Choroid plexus epithelial cell (primary cell): ENCODE data around the gene LAPTM4A.
"Not testable (repeated sequence)": the region's sequence is repeated elsewhere in the genome, so short reads cannot be mapped to it uniquely, and the experiment has no call there.

Experiments
- DNase-seq: peaks from one replicate; pipeline ENCODE4 v3.0.0-alpha.2; 2010; ENCODE audit warnings: low read depth
- H3K4me3 ChIP-seq: 2 replicates; pipeline ENCODE4 v1.5.1; 2011; ENCODE audit warnings: low read depth, mild to moderate bottlenecking, control low read depth, low read length, moderate library complexity
- TF ChIP-seq, protein P1 (sequence below): conservative IDR thresholded peaks from 2 replicates; pipeline ENCODE4 v1.5.1; 2011; ENCODE audit warnings: low read depth, mild to moderate bottlenecking, control low read depth, inconsistent platforms, low read length, moderate library complexity

LAPTM4A gene

GRCh38 chr2:20094142-20094755, 42.8 kb upstream of the LAPTM4A start:
- TF ChIP-seq, protein P1, sequence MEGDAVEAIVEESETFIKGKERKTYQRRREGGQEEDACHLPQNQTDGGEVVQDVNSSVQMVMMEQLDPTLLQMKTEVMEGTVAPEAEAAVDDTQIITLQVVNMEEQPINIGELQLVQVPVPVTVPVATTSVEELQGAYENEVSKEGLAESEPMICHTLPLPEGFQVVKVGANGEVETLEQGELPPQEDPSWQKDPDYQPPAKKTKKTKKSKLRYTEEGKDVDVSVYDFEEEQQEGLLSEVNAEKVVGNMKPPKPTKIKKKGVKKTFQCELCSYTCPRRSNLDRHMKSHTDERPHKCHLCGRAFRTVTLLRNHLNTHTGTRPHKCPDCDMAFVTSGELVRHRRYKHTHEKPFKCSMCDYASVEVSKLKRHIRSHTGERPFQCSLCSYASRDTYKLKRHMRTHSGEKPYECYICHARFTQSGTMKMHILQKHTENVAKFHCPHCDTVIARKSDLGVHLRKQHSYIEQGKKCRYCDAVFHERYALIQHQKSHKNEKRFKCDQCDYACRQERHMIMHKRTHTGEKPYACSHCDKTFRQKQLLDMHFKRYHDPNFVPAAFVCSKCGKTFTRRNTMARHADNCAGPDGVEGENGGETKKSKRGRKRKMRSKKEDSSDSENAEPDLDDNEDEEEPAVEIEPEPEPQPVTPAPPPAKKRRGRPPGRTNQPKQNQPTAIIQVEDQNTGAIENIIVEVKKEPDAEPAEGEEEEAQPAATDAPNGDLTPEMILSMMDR, result no peak
- H3K4me3 ChIP-seq, result no peak overlapping the region
- DNase-seq, result no peak

DNA sequence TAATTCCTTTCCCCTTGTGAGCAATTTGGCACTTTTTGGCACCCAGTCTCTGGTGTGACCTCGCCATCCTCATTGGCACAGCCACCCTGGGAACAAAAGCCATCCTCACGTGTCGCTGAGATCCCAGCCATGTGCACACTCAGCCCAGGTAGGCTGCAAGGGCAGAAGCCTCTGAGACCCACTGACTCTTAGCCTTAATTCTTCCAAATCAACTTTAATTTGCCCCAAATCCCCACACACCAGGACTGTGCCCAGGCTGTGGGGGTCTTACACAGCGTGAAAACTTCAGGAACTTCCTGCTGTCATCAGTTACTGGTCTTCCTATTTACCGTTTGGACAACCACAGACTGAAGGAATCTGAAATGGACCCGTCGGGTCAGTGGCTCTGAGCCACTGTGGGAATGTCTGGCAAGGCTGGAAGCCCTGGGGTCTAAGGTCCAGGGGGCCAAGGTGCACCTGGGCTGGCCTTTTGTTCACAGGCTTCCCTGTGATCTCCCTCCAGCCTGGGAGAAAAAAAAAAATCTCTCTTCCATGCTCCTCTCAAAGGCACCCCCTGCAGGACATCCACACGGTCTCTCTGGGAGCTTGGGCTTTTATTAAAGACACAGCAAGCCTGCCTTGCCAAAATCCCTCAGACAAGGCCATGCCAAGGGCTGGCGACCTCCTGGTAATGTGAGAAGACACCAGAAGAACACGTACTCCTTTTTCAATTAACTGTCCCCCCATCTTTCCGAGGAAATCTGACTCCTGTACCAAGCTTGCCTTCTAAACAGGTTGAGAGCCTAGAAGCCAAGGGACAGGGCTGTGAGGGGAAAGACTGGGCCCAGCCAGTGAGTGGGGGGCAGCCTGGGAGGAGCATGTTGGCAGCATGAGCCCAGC, 42.1 kb upstream of the LAPTM4A start:
- no peak overlapping the region for H3K4me3 ChIP-seq
- peak; percentile 88 for DNase-seq
- TF ChIP-seq, protein P1, result peak; percentile 86

GRCh38 chr2:20092901-20093235, 41.4 kb upstream of the LAPTM4A start:
- no peak for DNase-seq
- no peak overlapping the region for H3K4me3 ChIP-seq
- TF ChIP-seq, protein P1, result no peak

- DNase-seq, result no peak
- H3K4me3 ChIP-seq, result no peak overlapping the region
- TF ChIP-seq, protein P1, result no peak
Measured at GRCh38 chr2:20092226-20092900, 40.9 kb upstream of the LAPTM4A start.

GRCh38 chr2:20091305-20091991, 40.0 kb upstream of the LAPTM4A start:
- DNase-seq, result peak; percentile 94
- peak overlapping the region; percentile 28 for H3K4me3 ChIP-seq
- TF ChIP-seq, protein P1, result no peak

GRCh38 chr2:20089715-20090464, 38.5 kb upstream of the LAPTM4A start:
- no peak for DNase-seq
- no peak overlapping the region for H3K4me3 ChIP-seq
- TF ChIP-seq, protein P1, result no peak

- not testable (repeated sequence) for H3K4me3 ChIP-seq
- peak; percentile 56 for DNase-seq
Measured at GRCh38 chr2:20085909-20086308, 34.5 kb upstream of the LAPTM4A start.

- not testable (repeated sequence) for H3K4me3 ChIP-seq, DNase-seq
Measured at GRCh38 chr2:20082812-20083211, 31.4 kb upstream of the LAPTM4A start.
